OCI-LY7 (cell line): ENCODE measurements around the gene GSG1L. TPM values are rescaled to one million over a fixed set of nuclear protein-coding genes. Genes with fewer than 3 reads are reported as not detected.
"Not testable (repeated sequence)": the region's sequence is repeated elsewhere in the genome, so short reads cannot be mapped to it uniquely, and the experiment has no call there.

Experiments
- BruUV-seq: library from RNA; stranded (reverse); fragments of 400-500 nt; replicated peaks from 2 replicates; lab custom pipeline; 2021; lab: Mats Ljungman, UMichigan
- CTCF ChIA-PET: fragments of 300-600 bp; sonication (Branson Sonifier 250); formaldehyde crosslinking; loops from one replicate; lab custom pipeline; 2022; ENCODE audit warnings: antibody characterized with exemption; ENCODE audit not compliant: unreplicated experiment; lab: Charles Lee
- POLR2A ChIA-PET: fragments of 300-600 bp; sonication (Branson Sonifier 250); formaldehyde crosslinking; loops from one replicate; lab custom pipeline; 2022; ENCODE audit warnings: antibody characterized with exemption; lab: Charles Lee
- DNase-seq: peaks from one replicate; pipeline ENCODE4 v3.0.0-alpha.2; 2015; ENCODE audit warnings: low spot score
- H2AFZ ChIP-seq: fragments of 200-600 bp; sonication (generic), shearing (Covaris generic); 2 replicates; pipeline ENCODE4 v1.6.1; 2014; ENCODE audit warnings: mild to moderate bottlenecking, antibody characterized with exemption, low read length, moderate library complexity
- H3K27ac ChIP-seq: fragments of 200-600 bp; sonication (generic); 2 replicates; pipeline ENCODE4 v1.5.1; 2014; ENCODE audit warnings: mixed run types, low read depth, mild to moderate bottlenecking, moderate library complexity, low read length, inconsistent platforms; ENCODE audit not compliant: poor library complexity, severe bottlenecking
- H3K36me3 ChIP-seq: fragments of 200-600 bp; sonication (generic); 2 replicates; pipeline ENCODE4 v1.6.1; 2014; ENCODE audit warnings: mild to moderate bottlenecking, antibody characterized with exemption, low read length, moderate library complexity, mixed read lengths; ENCODE audit not compliant: insufficient read depth
- H3K4me1 ChIP-seq: fragments of 200-600 bp; sonication (generic); 2 replicates; pipeline ENCODE4 v1.5.1; 2014; ENCODE audit warnings: mild to moderate bottlenecking, low read length; ENCODE audit not compliant: insufficient read depth, poor library complexity, severe bottlenecking
- H3K4me2 ChIP-seq: fragments of 200-600 bp; sonication (generic); 2 replicates; pipeline ENCODE4 v1.6.1; 2014; ENCODE audit warnings: mild to moderate bottlenecking, low read length
- H3K4me3 ChIP-seq: fragments of 200-600 bp; sonication (generic); 2 replicates; pipeline ENCODE4 v1.5.1; 2014; ENCODE audit warnings: mild to moderate bottlenecking, low read depth, low read length; ENCODE audit not compliant: poor library complexity, severe bottlenecking
- H3K79me2 ChIP-seq: fragments of 200-600 bp; sonication (generic); 2 replicates; pipeline ENCODE4 v1.6.1; 2016; ENCODE audit warnings: low read depth, mild to moderate bottlenecking, low read length, moderate library complexity, mixed read lengths; ENCODE audit not compliant: insufficient read depth
- H3K9me2 ChIP-seq: fragments of 200-600 bp; sonication (generic); 2 replicates; pipeline ENCODE4 v1.6.1; 2016; ENCODE audit warnings: mild to moderate bottlenecking, low read length, mixed read lengths; ENCODE audit not compliant: insufficient read depth
- H3K9me3 ChIP-seq: fragments of 200-600 bp; sonication (generic); 2 replicates; pipeline ENCODE4 v1.6.1; 2014; ENCODE audit warnings: mild to moderate bottlenecking, mixed run types, low read length, mixed read lengths
- H4K20me1 ChIP-seq: fragments of 200-600 bp; sonication (generic); 2 replicates; pipeline ENCODE4 v1.6.1; 2014; ENCODE audit warnings: mild to moderate bottlenecking, antibody characterized with exemption, low read length, moderate library complexity, mixed read lengths; ENCODE audit not compliant: insufficient read depth
- EZH2phosphoT487 ChIP-seq: fragments of 200-600 bp; sonication (generic); IDR thresholded peaks from 2 replicates; pipeline ENCODE4 v1.6.1; 2018; ENCODE audit warnings: low read depth, borderline replicate concordance, mild to moderate bottlenecking, mixed run types, antibody characterized with exemption, low read length, moderate library complexity, mixed read lengths
- intact Hi-C: fragments of 100-400 bp; cut with micrococcal nuclease; formaldehyde crosslinking; loops from one replicate; pipeline ENCODE4 v1.10.0; 2022; ENCODE audit not compliant: unreplicated experiment
- total RNA-seq, 2 experiments: library from RNA; depleted of rRNA in 1 of 2; stranded (reverse); fragments of >200 nt in 1 of 2; shearing (Covaris generic) in 1 of 2; gene quantifications; 2 replicates each; pipeline ENCODE4 v1.2.3, GENCODE V29; 2014 to 2022
- TF ChIP-seq, protein P1 (sequence below): fragments of 200-600 bp; sonication (generic); conservative IDR thresholded peaks from 2 replicates; pipeline ENCODE4 v1.5.1; 2014; ENCODE audit warnings: mild to moderate bottlenecking, antibody characterized with exemption, low read length, moderate library complexity, mixed read lengths

GSG1L gene
- total RNA-seq, 2 experiments from 2014 or later = not detected

GRCh38 chr16:27947696-27948095 is 115.8 kb downstream of the GSG1L start:
- no TSS peak for BruUV-seq

DNA sequence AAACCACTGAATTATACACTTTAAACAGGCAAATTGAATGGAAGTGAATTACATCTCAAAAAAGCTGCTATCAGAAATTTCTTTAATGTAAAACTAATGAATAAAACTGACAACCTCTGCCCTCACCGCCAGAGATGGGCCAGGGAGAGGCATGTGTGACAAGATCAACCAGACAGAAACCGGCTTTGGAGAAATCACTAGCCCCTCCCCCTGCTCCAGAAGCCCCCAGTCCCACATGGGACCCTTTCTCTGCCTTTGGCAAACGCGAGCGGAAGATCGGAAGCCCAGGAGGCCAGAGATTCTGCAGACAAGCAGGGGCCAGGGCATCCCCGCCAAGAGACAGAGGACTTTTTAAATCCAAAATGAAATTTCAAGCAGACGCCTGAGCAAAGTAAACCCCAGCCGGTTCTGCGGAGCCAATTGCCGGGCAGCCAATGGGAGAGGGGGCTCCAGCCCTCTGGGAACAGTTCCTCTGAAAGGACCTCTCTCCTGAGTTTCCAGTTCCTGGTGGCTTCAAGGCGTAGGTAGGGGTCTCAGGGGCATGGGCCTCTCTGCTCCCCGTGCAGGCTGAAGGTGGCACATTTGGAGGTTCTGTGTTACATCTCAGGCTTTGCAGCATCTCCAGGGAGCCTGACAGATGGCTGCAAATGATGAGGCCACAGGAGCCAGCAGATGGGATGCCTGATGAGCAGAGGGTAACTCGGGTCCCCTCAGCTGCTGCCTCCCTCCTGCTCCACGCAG is 118.1 kb downstream of the GSG1L start:
- no peaks in the 10 kb centered on the region for H4K20me1 ChIP-seq
- POLR2A ChIA-PET = no interaction called here
- no TSS peak for BruUV-seq
- no peak overlapping the region for H3K4me3 ChIP-seq
- H3K9me3 ChIP-seq = no peaks in the 10 kb centered on the region
- H3K79me2 ChIP-seq = no peaks in the 10 kb centered on the region
- CTCF ChIA-PET = no interaction called here
- intact Hi-C loops = no loop called here
- no peaks in the 10 kb centered on the region for H3K9me2 ChIP-seq
- no peak overlapping the region for H2AFZ ChIP-seq
- no peaks in the 10 kb centered on the region for H3K36me3 ChIP-seq
- DNase-seq = no peak
- no peak overlapping the region for H3K4me2 ChIP-seq
- TF ChIP-seq, protein P1, sequence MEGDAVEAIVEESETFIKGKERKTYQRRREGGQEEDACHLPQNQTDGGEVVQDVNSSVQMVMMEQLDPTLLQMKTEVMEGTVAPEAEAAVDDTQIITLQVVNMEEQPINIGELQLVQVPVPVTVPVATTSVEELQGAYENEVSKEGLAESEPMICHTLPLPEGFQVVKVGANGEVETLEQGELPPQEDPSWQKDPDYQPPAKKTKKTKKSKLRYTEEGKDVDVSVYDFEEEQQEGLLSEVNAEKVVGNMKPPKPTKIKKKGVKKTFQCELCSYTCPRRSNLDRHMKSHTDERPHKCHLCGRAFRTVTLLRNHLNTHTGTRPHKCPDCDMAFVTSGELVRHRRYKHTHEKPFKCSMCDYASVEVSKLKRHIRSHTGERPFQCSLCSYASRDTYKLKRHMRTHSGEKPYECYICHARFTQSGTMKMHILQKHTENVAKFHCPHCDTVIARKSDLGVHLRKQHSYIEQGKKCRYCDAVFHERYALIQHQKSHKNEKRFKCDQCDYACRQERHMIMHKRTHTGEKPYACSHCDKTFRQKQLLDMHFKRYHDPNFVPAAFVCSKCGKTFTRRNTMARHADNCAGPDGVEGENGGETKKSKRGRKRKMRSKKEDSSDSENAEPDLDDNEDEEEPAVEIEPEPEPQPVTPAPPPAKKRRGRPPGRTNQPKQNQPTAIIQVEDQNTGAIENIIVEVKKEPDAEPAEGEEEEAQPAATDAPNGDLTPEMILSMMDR = no peak
- TF ChIP-seq EZH2phosphoT487 = no peak
- no peak overlapping the region for H3K27ac ChIP-seq
- H3K4me1 ChIP-seq = no peaks in the 10 kb centered on the region

More at GRCh38 chr16:27947696-27948095, 115.8 kb downstream of the GSG1L start:
- no peak overlapping the region for H3K27ac ChIP-seq
- intact Hi-C loops = no loop called here
- no peaks in the 10 kb centered on the region for H3K9me3 ChIP-seq
- no peaks in the 10 kb centered on the region for H3K9me2 ChIP-seq
- H2AFZ ChIP-seq = no peak overlapping the region
- ChIA-PET CTCF (no interaction called here), POLR2A (no interaction called here)
- no peaks in the 10 kb centered on the region for H3K79me2 ChIP-seq
- no peak for TF ChIP-seq EZH2phosphoT487
- TF ChIP-seq, protein P1 = no peak
- DNase-seq = no peak
- H3K4me3 ChIP-seq = no peak overlapping the region
- no peaks in the 10 kb centered on the region for H4K20me1 ChIP-seq
- no peaks in the 10 kb centered on the region for H3K4me1 ChIP-seq
- no peaks in the 10 kb centered on the region for H3K36me3 ChIP-seq
- H3K4me2 ChIP-seq = no peak overlapping the region

DNA sequence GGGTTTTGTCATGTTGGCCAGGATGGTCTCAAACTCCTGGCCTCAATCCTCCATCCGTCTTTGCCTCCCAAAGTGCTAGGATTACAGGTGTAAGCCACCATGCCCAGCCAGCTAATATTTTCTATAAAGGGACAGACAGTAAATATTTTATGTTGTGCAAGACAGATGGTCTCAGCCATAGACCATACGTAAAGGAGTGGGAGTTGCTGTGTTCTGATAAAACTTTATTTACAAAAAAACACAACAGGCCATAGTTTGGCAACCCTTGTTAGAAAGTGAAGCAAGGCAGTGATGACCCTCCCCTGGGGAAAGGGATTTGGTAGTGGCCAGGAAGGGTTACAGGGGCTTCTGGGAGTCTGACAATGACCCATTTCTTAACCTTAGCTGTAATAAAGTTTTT is 119.7 kb downstream of the GSG1L start:
- Histone ChIP-seq H3K4me2 (no peak overlapping the region), H3K4me3 (no peak overlapping the region), H3K9me2 (no peaks in the 10 kb centered on the region), H3K79me2 (no peaks in the 10 kb centered on the region), H2AFZ (no peak overlapping the region), H3K27ac (no peak overlapping the region), H3K36me3 (no peaks in the 10 kb centered on the region), H3K4me1 (no peaks in the 10 kb centered on the region), H3K9me3 (no peaks in the 10 kb centered on the region), H4K20me1 (no peaks in the 10 kb centered on the region)
- intact Hi-C loops = no loop called here
- no peak for TF ChIP-seq EZH2phosphoT487
- TF ChIP-seq, protein P1 = no peak
- no TSS peak for BruUV-seq
- no peak for DNase-seq
- CTCF ChIA-PET = no interaction called here
- POLR2A ChIA-PET = no interaction called here

GRCh38 chr16:27942071-27942470 is 121.4 kb downstream of the GSG1L start:
- H3K9me3 ChIP-seq, H3K4me1 ChIP-seq, H2AFZ ChIP-seq, H3K27ac ChIP-seq, DNase-seq, POLR2A ChIA-PET, H3K9me2 ChIP-seq, BruUV-seq, H4K20me1 ChIP-seq, H3K4me3 ChIP-seq, intact Hi-C loops, H3K4me2 ChIP-seq, H3K36me3 ChIP-seq, H3K79me2 ChIP-seq, CTCF ChIA-PET: not testable (repeated sequence)
